ENCODE data around the gene CSF1R.
"Not testable (repeated sequence)": the region's sequence is repeated elsewhere in the genome, so short reads cannot be mapped to it uniquely, and the experiment has no call there.

Gene CSF1R

GRCh38 chr5:150057511-150057910 is 28.8 kb downstream of the CSF1R start:
- no peak for DNase-seq (ENCODE audit: low read depth in 2 of 3, low spot score in 1 of 3)

GRCh38 chr5:150057052-150057451 is 29.3 kb downstream of the CSF1R start:
- DNase-seq (ENCODE audit: low read depth in 2 of 3, low spot score in 1 of 3): no peak

GRCh38 chr5:150056075-150056443 is 30.3 kb downstream of the CSF1R start:
- DNase-seq (ENCODE audit: low read depth in 2 of 3, low spot score in 1 of 3): no peak

GRCh38 chr5:150055326-150056074 is 30.9 kb downstream of the CSF1R start:
- no peak for DNase-seq (ENCODE audit: low read depth in 2 of 3, low spot score in 1 of 3)

- no peak for DNase-seq (ENCODE audit: low read depth in 2 of 3, low spot score in 1 of 3)
These were observed 31.8 kb downstream of the CSF1R start for GRCh38 chr5:150054569-150054968.

DNA sequence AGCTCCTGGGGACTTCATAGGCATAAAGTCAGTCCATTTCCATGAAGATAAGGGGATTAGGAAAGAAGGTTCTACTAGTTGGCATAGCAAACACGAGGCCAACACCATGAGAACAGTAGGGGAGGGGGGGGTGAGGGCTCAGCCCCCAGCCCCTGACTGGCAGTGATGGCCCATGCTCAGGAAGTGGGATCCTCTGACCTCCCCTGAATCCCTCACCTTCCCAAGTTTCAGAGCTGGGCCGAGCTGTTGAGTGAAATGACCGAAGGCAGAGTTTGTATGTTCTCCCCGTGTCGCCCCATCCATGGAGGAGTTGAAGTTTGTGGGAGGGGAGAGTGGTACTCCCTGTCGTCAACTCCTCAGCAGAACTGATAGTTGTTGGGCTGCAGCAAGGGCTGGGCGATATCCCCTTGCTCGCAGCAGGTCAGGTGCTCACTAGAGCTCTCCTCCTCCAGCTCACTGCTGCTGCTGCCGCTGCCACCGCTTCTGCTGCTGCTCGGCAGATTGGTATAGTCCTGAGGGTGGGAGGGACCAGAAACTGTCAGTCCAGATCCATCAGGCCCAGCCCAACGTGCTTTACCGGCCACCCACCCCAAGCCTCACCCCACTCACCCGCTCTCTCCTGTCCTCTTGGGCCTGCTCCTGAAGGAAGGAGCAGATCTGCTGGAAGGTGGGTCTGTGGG is 32.5 kb downstream of the CSF1R start:
- DNase-seq (ENCODE audit: low read depth in 2 of 3, low spot score in 1 of 3): no peak

DNA sequence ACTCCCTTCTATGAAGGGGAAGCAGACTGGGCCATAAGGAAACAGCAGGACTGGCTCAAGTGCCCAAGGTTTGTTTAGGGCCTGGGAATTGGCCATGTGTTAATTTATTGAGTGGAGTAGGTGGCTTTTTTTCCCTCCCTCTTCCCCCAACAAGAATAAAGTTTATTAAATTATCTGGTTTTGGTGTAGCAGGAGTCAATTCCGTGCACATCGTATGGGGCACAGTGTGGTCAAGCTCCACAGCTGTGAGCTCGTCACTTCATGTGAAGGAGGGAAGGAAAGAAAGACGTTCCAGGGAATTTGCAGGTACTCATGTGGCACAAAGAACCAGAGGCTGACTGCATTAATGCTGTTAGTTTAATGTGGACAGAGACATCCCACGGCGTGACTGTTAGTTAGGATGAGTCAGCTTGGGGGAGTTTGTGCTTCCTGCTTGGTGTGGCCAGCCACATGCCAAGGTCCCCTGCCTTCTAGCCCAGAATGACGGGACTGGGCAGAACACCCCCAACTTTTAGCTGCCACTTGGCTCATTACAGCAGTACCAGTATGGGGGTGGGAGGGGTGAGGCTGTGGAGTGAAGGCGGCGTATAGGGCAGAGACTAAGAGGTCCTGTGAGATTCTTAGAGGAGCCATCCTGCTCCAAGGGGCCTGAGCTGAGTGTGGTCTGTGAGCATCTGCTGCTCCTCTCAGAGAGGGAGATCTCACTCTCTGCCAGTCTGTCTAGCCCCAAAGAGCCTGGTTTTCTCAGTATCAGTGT is 33.2 kb downstream of the CSF1R start:
- DNase-seq (ENCODE audit: low read depth in 2 of 3, low spot score in 1 of 3): no peak

GRCh38 chr5:150052226-150052955 is 34.0 kb downstream of the CSF1R start:
- no peak for DNase-seq (ENCODE audit: low read depth in 2 of 3, low spot score in 1 of 3)

GRCh38 chr5:150051657-150052195 is 34.6 kb downstream of the CSF1R start:
- DNase-seq (ENCODE audit: low read depth in 2 of 3, low spot score in 1 of 3): no peak

DNA sequence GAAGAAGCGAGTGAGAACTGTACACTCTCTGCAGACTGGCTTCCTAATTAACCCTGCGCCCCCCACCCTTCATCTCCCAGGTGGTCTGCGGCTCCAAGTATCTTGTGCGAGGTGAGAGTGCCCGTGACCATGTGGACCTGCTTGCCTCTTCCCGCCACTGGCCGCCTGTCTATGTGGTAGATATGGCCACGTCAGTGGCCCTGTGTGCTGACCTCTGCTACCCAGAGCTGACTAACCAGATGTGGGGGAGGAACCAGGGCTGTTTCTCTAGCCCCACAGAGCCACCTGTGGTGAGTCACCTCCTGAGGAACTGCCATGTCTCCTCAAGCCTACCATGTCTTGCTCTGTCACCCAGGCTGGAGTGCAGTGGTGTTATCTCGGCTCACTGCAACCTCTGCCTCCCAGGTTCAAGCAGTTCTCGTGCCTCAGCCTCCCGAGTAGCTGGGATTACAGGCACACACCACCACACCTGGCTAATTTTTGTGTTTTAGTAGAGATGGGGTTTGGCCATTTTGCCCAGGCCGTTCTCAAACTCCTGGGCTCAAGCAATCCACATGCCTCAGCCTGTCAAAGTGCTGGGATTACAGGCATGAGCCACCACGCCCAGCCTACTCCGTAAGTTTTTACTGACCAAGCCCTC is 36.1 kb downstream of the CSF1R start:
- DNase-seq (ENCODE audit: low read depth in 2 of 3, low spot score in 1 of 3): not testable (repeated sequence)

GRCh38 chr5:150046031-150046430 is 40.3 kb downstream of the CSF1R start:
- DNase-seq (ENCODE audit: low read depth in 2 of 3, low spot score in 1 of 3): no peak

DNA sequence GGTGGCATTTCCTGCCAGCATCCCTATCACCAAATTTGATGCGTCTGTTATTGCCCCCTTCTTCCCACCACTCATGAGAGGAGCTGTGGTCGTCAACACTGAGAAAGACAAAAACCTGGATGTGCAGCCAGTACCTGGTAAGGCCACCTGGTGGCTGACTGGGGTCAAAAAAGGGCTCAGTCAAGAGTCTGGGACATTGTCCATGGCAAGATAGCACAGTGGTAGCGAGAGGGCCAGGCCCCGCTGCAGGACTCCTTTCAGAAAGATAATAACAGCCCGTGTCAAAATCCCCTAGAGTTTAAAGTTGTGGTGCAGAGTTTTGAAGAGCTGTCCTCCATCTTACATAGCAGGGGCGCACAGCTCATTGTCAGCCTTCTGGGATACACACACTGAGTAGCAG is 40.8 kb downstream of the CSF1R start:
- DNase-seq (ENCODE audit: low read depth in 2 of 3, low spot score in 1 of 3): no peak

- no peak for DNase-seq (ENCODE audit: low read depth in 2 of 3, low spot score in 1 of 3)
These were observed 41.6 kb downstream of the CSF1R start for GRCh38 chr5:150044712-150045111.

GRCh38 chr5:150044329-150044681 is 42.0 kb downstream of the CSF1R start:
- no peak for DNase-seq (ENCODE audit: low read depth in 2 of 3, low spot score in 1 of 3)

DNA sequence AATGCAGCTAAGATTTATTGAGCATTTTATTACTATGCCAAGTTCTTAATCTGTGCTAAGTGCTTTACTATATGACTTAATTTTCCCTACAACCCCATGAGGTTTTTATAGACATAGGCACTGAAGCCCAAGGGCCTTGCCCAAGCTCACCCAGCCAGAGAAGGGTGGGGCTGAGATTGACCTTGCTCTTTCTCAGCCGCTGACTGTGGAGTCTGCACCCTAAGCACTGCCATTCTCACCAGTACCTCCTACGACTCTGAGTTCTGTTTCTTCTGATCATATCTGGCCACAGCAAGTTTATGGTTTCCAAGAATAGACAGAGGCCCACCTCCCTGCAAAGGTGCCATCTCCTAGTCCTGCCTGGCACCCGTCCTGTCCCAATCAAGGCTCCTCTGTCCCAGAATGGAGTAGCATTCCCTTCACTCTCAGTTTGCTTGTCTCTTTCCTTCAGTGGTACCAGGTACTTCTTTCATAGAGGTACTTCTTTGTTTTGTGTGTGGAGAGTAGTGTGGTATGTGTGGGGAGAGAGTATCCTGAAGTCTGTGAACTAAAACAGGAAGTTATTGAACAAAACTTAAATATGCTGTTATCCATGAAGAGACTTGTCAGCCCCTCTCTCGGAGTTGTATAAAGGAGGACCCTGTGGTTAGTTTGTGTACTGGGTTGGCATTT is 42.6 kb downstream of the CSF1R start:
- DNase-seq (ENCODE audit: low read depth in 2 of 3, low spot score in 1 of 3): no peak

GRCh38 chr5:150042459-150042858 is 43.9 kb downstream of the CSF1R start:
- DNase-seq (ENCODE audit: low read depth in 2 of 3, low spot score in 1 of 3): no peak

- DNase-seq (ENCODE audit: low read depth in 2 of 3, low spot score in 1 of 3): no peak
These were observed 47.8 kb downstream of the CSF1R start for GRCh38 chr5:150038547-150038946.

- DNase-seq (ENCODE audit: low read depth in 2 of 3, low spot score in 1 of 3): no peak
These were observed 49.8 kb downstream of the CSF1R start for GRCh38 chr5:150036513-150036912.

DNA sequence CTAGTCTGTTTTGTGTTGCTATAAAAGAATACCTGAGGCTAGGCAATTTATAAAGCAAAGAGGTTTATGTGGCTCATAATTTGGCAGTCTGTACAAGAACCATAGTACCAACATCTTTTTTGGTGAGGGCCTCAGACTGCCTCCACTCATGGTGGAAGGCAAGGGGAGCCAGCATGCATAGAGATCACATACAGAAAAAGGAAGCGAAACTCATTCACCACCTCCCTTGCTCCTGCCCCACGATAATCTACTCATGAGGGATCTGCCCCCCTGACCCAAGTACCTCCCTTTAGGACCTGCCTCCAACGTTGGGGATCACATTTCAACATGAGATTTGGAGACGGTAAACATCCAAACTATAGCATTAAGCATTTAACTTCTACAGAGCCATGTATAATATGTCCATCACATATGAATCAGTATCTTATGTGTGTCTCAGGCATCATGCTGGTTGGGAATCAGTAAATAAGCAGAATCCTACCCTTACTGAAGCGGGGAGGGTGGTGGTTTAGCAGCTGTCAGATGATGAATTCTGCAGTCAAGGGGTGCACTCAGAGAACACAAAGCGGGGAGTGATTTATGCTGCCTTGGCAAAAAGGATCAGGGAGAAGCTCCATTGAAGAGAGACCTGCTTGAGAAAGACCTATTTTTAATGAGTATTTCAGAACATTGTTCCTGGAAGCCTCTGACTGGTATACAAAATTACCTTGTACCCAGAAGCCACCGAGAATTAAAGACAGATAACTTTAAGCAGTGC is 51.0 kb downstream of the CSF1R start:
- no peak for DNase-seq (ENCODE audit: low read depth in 2 of 3, low spot score in 1 of 3)

DNA sequence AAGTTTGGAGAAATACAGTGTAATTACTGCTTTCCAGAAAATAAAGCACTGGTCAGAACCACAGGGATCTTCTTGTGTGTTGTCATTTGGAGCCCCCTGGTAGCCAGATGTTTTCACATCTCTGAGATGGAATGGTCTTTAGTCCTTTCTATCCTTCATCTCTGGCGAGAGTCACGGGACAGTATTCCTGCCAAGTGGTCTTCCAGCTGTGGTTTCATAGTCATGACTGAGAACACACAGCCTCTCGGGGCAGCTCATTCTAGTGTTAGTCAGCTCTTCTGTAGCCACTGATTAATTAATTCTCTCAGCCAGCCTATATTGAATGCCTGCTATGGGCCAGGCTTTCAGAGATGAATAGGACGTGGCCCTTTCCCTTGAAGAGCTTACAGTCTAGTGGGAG is 51.7 kb downstream of the CSF1R start:
- no peak for DNase-seq (ENCODE audit: low read depth in 2 of 3, low spot score in 1 of 3)

Data from stimulated activated CD4-positive, alpha-beta T cell treated with anti-CD3 and anti-CD28 coated beads, Interleukin-12 subunit alpha, Interleukin-12 subunit beta, amount 100 ng/mL, for 48 hours (primary cell).